OCI-LY3 (cell line): ENCODE data around the gene ADAMTS10.

Experiments
- CTCF ChIP-seq: fragments of 200-600, 300-600 bp; sonication (generic); IDR thresholded peaks from 2 replicates; pipeline ENCODE4 v1.5.1; 2014; ENCODE audit warnings: antibody characterized with exemption, low read length, low read depth
- EZH2phosphoT487 ChIP-seq: fragments of 200-600 bp; shearing (Covaris generic); IDR thresholded peaks from 2 replicates; pipeline ENCODE4 v1.6.1; 2018; ENCODE audit warnings: antibody characterized with exemption, mixed run types, low read depth

- TF ChIP-seq CTCF (no peak), EZH2phosphoT487 (no peak)
Measured at GRCh38 chr19:8642561-8642960, 32.0 kb upstream of the ADAMTS10 start.
